Gastrocnemius medialis (tissue), 4 donors: ENCODE results near the gene TIMP1.

Source experiments
- POLR2A ChIP-seq, 2 donors: fragments of 450-650 bp; IDR thresholded peaks; one replicate each; pipeline ENCODE4 v1.6.1; 2017; ENCODE audit warnings: antibody characterized with exemption in 2 of 2, mild to moderate bottlenecking in 2 of 2, moderate library complexity in 2 of 2
- TF ChIP-seq, protein P1 (sequence below), 5 experiments: fragments of 450-650 bp in 3 of 5; fragments of 200-600 bp in 2 of 5; sonication (generic) in 2 of 5; IDR thresholded peaks in 4 of 5; conservative IDR thresholded peaks in 1 of 5; 1 replicate in 4 of 5; 2 replicates in 1 of 5; pipeline ENCODE4 v1.5.1; 2016 to 2019; ENCODE audit warnings: antibody characterized with exemption in 5 of 5, mild to moderate bottlenecking in 3 of 5, moderate library complexity in 3 of 5

DNA sequence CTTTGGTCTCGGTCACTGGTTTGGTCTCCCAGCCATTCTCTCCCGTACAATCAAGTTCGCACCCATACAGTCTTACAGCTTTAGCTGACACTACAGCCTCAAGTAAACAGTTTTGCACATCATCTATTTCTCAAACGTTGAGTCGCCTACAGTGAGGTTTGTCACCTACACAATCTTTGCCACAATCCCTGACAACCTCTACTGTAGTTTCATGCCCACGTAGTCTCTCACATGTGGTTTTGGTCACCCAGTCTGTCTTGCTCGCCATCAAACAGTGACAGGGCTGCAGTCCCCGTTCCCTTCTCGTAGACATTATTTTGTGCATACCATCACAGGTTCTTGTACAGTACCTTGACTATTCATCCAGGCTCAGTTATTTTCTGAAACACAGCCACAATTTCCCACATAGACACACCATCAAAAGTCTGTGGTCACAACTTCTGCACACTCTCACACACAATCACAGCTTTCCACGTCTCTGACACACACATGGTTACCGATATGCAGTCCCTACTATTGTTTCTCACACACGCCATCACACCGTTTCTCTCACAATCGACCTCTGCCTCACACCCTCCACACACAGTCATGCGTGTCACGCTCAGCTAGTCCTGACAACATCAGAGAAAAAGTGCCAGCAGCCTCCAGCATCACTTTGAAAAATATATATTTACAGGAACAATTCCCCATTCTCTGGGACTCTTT is 52.8 kb downstream of the TIMP1 start:
- TF ChIP-seq, protein P1, sequence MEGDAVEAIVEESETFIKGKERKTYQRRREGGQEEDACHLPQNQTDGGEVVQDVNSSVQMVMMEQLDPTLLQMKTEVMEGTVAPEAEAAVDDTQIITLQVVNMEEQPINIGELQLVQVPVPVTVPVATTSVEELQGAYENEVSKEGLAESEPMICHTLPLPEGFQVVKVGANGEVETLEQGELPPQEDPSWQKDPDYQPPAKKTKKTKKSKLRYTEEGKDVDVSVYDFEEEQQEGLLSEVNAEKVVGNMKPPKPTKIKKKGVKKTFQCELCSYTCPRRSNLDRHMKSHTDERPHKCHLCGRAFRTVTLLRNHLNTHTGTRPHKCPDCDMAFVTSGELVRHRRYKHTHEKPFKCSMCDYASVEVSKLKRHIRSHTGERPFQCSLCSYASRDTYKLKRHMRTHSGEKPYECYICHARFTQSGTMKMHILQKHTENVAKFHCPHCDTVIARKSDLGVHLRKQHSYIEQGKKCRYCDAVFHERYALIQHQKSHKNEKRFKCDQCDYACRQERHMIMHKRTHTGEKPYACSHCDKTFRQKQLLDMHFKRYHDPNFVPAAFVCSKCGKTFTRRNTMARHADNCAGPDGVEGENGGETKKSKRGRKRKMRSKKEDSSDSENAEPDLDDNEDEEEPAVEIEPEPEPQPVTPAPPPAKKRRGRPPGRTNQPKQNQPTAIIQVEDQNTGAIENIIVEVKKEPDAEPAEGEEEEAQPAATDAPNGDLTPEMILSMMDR (IDR thresholded peaks at IDR 0.05 in 4 of 5, conservative IDR thresholded peaks at IDR 0.05 in 1 of 5): no peak
- no peak for TF ChIP-seq POLR2A (IDR thresholded peaks at IDR 0.05)
